BJ (cell line): ENCODE results near the gene PLA2G15. TPM values are rescaled to one million over a fixed set of nuclear protein-coding genes. Genes with fewer than 3 reads are reported as not detected.

Experiments used
- CTCF ChIA-PET: fragments of 350-600 bp; formaldehyde crosslinking; extraction: SDS; loops from one replicate; lab custom pipeline; 2021; ENCODE audit warnings: antibody characterized with exemption, inconsistent platforms; lab: Yijun Ruan, JAX
- POLR2A ChIA-PET: fragments of 300-600 bp; sonication (Branson Sonifier 250); formaldehyde crosslinking; extraction: SDS; loops from one replicate; lab custom pipeline; 2021; ENCODE audit warnings: antibody characterized with exemption; lab: Charles Lee
- DNase-seq: peaks from one replicate; pipeline ENCODE4 v3.0.0-alpha.2; 2011; ENCODE audit warnings: low read depth
- H3K27me3 ChIP-seq: 2 replicates; pipeline ENCODE4 v1.6.0; 2011; ENCODE audit warnings: low read length; ENCODE audit not compliant: control insufficient read depth, insufficient read depth
- H3K36me3 ChIP-seq: 2 replicates; pipeline ENCODE4 v1.5.1; 2011; ENCODE audit warnings: low read length; ENCODE audit not compliant: control insufficient read depth, insufficient read depth
- H3K4me3 ChIP-seq: 2 replicates; pipeline ENCODE4 v1.5.1; 2011; ENCODE audit warnings: low read depth, mild to moderate bottlenecking, control low read depth, low read length
- CTCF ChIP-seq: IDR thresholded peaks from 2 replicates; pipeline ENCODE4 v1.5.1; 2011; ENCODE audit warnings: low read depth, mild to moderate bottlenecking, control low read depth, inconsistent platforms, low read length, moderate library complexity; ENCODE audit not compliant: insufficient read depth
- polyA plus RNA-seq: library from polyadenylated mRNA; depleted of rRNA; stranded (reverse); fragments of >200 nt; gene quantifications from 2 replicates; pipeline ENCODE4 v1.2.3, GENCODE V29; 2011

The PLA2G15 gene
- polyA plus RNA-seq, 1 experiment = 39.2 TPM

- no peak for TF ChIP-seq CTCF
- ChIA-PET CTCF (interaction anchor here (0.8 to 3.9 kb wide), 4 partner anchors 8 to 37 kb away, joined by 3 to 46 read pairs (median 6); partner anchors contain the start of genes PRMT7, SLC7A6 and SLC7A6OS), POLR2A (interaction anchor here (0.6 kb wide), 1 partner anchor 9 kb away, joined by 4 read pairs; no protein-coding TSS in a partner anchor)
- no peaks in the 10 kb centered on the region for H3K27me3 ChIP-seq
- H3K4me3 ChIP-seq = no peak overlapping the region
- peaks cover 28% of the 10 kb centered on the region for H3K36me3 ChIP-seq
- DNase-seq = no peak
Observed at GRCh38 chr16:68299571-68300453, 54.6 kb downstream of the PLA2G15 start.

- Histone ChIP-seq H3K27me3 (no peaks in the 10 kb centered on the region), H3K4me3 (no peak overlapping the region), H3K36me3 (peaks cover 25% of the 10 kb centered on the region)
- TF ChIP-seq CTCF = no peak
- POLR2A ChIA-PET = interaction anchor here (0.6 kb wide), 1 partner anchor 477 kb away, joined by 3 read pairs; no protein-coding TSS in a partner anchor
- no peak for DNase-seq
- CTCF ChIA-PET = interaction anchor here (0.7 to 3.9 kb wide), 5 partner anchors 9 to 39 kb away, joined by 3 to 46 read pairs (median 5); partner anchors contain the start of genes PRMT7, SLC7A6 and SLC7A6OS
Observed at GRCh38 chr16:68300734-68301459, 55.7 kb downstream of the PLA2G15 start.

- ChIA-PET POLR2A (no interaction called here), CTCF (interaction anchor here (0.9 kb wide), 1 partner anchor 45 kb away, joined by 4 read pairs; no protein-coding TSS in a partner anchor)
- H3K4me3 ChIP-seq = no peak overlapping the region
- no peak for DNase-seq
- H3K36me3 ChIP-seq = peaks cover 10% of the 10 kb centered on the region
- no peaks in the 10 kb centered on the region for H3K27me3 ChIP-seq
- TF ChIP-seq CTCF = no peak
Observed at GRCh38 chr16:68306633-68307032, 61.5 kb downstream of the PLA2G15 start.

- POLR2A ChIA-PET = no interaction called here
Observed at GRCh38 chr16:68309799-68310198, 64.6 kb downstream of the PLA2G15 start.

More at GRCh38 chr16:68309799-68310198, 64.6 kb downstream of the PLA2G15 start:
- Histone ChIP-seq H3K36me3 (peaks cover 2% of the 10 kb centered on the region), H3K27me3 (no peaks in the 10 kb centered on the region), H3K4me3 (peak overlapping the region; percentile 98)
- no peak for TF ChIP-seq CTCF
- CTCF ChIA-PET = interaction anchor here (2.6 kb wide), 1 partner anchor 48 kb away, joined by 10 read pairs; no protein-coding TSS in a partner anchor
- DNase-seq = no peak
